22Rv1 (cell line): ENCODE results near the gene COL9A3.
"Not testable (repeated sequence)": the region's sequence is repeated elsewhere in the genome, so short reads cannot be mapped to it uniquely, and the experiment has no call there.

Experiments used
- H3K27ac ChIP-seq: fragments of 450-650 bp; 2 replicates; pipeline ENCODE4 v1.5.1; 2017
- ZFX ChIP-seq: fragments of 450-650 bp; IDR thresholded peaks from 2 replicates; pipeline ENCODE4 v1.6.1; 2017; ENCODE audit warnings: antibody characterized with exemption, borderline replicate concordance
- TF ChIP-seq, protein P1 (sequence below): fragments of 450-650 bp; IDR thresholded peaks from 2 replicates; pipeline ENCODE4 v1.5.1; 2017; ENCODE audit warnings: mild to moderate bottlenecking

The COL9A3 gene

DNA sequence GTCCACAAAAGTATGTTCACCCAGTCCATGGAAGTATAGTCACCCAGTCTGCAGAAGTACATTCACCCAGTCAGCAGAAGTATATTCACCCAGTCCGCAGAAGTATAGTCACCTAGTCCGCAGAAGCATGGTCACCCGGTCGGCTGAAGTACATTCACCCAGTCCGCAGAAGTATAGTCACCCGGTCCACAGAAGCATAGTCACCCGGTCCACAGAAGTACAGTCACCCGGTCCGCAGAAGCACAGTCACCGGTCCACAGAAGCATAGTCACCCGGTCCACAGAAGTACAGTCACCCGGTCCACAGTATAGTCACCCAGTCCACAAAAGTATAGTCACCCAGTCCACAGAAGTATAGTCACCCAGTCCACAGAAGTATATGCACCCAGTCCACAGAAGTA lies 36.0 kb downstream of the COL9A3 start:
- no peak overlapping the region for H3K27ac ChIP-seq
- no peak for TF ChIP-seq ZFX
- TF ChIP-seq, protein P1, sequence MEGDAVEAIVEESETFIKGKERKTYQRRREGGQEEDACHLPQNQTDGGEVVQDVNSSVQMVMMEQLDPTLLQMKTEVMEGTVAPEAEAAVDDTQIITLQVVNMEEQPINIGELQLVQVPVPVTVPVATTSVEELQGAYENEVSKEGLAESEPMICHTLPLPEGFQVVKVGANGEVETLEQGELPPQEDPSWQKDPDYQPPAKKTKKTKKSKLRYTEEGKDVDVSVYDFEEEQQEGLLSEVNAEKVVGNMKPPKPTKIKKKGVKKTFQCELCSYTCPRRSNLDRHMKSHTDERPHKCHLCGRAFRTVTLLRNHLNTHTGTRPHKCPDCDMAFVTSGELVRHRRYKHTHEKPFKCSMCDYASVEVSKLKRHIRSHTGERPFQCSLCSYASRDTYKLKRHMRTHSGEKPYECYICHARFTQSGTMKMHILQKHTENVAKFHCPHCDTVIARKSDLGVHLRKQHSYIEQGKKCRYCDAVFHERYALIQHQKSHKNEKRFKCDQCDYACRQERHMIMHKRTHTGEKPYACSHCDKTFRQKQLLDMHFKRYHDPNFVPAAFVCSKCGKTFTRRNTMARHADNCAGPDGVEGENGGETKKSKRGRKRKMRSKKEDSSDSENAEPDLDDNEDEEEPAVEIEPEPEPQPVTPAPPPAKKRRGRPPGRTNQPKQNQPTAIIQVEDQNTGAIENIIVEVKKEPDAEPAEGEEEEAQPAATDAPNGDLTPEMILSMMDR: no peak

DNA sequence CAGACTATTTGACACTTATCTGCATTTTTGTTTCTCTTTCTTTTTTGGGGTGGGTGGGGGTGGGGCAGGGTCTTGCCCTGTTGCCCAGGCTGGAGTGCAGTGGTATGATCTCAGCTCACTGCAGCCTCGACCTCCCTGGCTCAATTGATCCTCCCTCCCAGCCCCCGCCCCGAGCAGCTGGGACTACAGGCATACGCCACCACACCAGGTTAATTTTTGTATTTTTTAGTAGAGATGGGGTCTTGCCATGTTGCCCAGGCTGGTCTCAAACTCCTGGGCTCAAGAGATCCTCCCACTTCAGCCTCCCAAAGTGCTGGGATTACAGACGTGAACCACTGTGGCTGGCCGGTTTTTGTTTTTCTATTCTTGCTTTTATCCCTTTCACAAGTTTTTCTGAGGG lies 36.5 kb downstream of the COL9A3 start:
- not testable (repeated sequence) for H3K27ac ChIP-seq

DNA sequence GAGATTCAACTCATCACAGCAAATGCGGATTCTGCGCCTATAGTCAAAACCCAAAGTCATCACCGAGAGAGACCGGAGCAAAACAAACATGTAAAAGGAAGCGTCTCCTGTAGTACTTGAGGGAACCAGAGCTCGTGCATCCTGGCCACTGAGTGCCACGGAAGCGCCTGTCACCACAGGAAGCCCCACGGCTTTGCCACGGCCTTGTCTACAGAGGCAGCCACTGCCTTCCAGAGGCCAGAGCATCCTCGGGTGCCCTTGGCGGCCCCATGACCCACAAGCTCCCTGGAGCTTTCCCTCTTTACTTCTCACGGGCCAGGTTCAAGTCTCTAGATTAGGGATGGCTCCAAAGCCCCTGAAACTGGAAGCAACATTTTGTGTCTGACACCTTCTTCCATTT lies 37.3 kb downstream of the COL9A3 start:
- no peak overlapping the region for H3K27ac ChIP-seq
- TF ChIP-seq, protein P1: no peak
- no peak for TF ChIP-seq ZFX

DNA sequence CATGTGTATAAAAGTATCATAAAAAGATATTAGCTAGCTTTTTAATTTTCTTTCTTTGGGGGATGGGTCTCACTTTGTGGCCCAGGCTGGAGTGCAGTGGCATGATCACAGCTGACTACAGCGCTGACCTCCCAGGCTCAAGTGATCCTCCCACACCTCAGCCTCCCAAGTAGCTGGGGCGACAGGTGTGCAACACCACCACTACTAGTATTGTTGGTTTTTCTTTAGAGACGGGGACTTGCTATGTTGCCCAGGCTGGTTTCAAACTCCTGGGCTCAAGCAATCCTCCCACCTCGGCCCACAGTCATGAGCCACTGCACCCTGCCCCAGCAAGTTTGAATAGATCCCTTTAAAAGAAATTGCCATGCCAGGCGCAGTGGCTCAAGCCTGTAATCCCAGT lies 38.3 kb downstream of the COL9A3 start:
- H3K27ac ChIP-seq: no peak overlapping the region
- TF ChIP-seq ZFX: no peak
- TF ChIP-seq, protein P1: no peak

DNA sequence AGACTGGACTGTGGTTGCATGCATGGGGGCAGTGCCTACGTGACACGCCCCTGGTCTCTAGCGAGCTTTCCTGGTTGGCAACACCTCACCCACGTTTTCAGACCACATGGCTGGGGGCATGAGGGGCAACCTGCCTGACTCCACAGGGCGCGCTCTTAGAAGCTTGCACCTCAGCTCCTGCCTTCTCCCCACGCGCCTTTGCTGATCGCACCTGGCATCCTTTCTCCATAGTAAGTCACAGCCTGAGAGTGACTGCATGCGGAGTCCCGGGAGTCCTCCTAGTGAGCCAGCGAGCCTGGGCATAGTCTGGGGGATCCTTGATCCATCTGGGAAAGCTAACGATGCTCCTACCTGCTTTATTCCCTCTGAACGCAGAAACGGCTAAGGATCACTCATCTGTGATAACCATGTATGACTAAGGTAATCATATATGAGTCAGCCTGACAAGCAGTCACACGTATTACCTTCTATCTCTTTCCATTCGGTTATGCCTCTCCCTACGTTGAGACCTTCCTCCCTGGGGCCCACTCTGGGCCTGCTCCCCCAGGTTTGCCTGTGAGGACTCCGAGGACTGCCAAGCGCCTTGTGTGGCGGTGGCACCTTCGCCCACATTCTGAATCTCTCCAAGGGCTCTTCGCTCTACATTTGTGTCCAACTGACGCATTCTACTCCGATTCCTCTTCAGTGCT lies 40.2 kb downstream of the COL9A3 start:
- no peak for TF ChIP-seq ZFX
- TF ChIP-seq, protein P1: no peak
- no peak overlapping the region for H3K27ac ChIP-seq

DNA sequence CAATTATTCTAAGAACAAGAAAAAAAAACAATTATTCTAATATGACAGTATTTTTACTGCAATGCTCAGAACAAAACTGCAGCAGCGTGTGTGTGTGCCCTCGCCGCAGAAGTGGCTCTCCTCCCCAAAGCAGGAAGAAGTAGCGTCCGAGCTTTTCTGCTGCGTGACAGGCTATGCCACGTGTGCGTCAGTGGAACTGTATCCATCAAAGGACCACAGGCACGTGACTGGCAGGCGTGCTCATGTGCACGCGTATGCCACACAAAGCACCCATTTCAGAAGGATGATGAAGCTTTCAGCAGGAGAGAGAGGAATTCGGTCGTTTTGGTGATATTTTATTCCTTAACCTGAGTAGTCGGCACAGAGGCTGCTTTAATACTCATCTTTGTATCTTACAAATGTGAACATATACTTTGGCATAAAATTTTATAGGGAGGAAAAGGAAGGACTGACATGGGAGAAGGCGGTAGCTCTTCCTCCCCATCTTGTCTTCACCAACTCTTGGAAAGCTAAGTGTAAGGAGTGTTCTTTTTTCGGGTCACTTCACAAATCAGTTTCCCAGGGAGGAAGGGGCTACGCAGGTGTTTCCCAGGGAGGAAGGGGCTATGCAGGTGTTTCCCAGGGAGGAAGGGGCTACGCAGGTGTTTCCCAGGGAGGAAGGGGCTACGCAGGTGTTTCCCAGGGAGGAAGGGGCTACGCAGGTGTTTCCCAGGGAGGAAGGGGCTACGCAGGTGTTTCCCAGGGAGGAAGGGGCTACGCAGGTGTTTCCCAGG lies 41.4 kb downstream of the COL9A3 start:
- H3K27ac ChIP-seq: no peak overlapping the region
- TF ChIP-seq, protein P1: no peak
- no peak for TF ChIP-seq ZFX

DNA sequence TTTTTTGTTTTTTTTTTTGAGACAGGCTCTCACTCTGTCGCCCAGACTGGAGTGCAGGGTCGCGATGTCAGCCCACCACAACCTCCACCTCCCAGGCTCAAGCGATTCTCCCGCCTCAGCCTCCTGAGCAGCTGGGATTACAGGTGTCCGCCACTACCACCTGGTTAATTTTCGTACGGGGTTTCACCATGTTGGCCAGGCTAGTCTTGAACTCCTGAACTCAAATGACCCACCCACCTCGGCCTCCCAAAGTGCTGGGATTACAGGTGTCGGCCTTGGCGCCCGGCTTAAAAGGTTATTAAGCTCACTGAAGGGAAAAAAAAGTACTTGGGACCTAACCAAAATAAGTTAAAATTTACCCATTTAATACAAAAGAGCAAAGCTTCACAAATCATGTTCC lies 42.9 kb downstream of the COL9A3 start:
- H3K27ac ChIP-seq: no peak overlapping the region
- no peak for TF ChIP-seq ZFX
- TF ChIP-seq, protein P1: no peak
